ENCODE measurements around the gene CHERP.

The CHERP gene

DNA sequence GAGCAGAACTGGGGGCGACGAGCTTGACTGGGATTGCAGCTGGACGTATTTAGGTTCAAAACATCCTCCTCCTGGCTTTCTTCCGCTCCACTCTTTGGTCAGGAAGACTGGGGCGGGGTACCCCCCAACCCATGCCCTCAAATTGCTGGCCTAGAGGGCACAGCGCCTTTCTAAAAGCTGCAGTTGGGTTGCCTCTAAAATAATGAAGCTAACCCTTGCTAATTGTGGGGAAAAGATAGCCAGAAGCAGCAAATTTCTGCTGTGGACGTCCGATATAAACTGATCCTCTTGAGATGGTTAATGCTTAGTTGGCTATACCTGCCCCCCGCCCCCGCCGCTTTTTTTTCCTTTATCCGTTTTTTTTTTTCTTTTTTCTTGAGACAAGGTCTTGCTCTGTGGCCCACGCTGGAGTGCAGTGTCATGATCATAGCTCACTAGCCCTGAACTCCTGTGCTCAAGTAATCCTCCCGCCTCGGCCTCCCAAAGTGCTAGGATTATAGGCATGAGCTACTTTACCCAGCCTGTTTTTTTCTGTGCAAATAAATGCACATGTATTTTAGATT is 754 bp upstream of the CHERP start:
- Histone ChIP-seq H3K4me3 (peak overlapping the region; percentile 78 to 100 (median 91)), H3K27ac (peak overlapping the region; percentile 72 to 95 (median 93)), H3K4me2 (peak overlapping the region; percentile 72 to 97 (median 89)), H4K20me1 (peaks cover 29 to 51% (median 41%) of the 10 kb centered on the region in 11 experiments; a peak in 21 of 22 replicates), H3K4me1 (peaks cover 46 to 76% (median 59%) of the 10 kb centered on the region in 10 experiments), H3K36me3 (peaks cover 24 to 36% (median 32%) of the 10 kb centered on the region in 11 experiments), H3K9me3 (replicated peaks in 1 of 11) (no peaks in the 10 kb centered on the region), H3K27me3 (no peaks in the 10 kb centered on the region), H3K9ac (peak overlapping the region; percentile 87 to 97 (median 94))
- no peak for TF ChIP-seq Cebpa-rat (IDR thresholded peaks at IDR 0.05)

DNA sequence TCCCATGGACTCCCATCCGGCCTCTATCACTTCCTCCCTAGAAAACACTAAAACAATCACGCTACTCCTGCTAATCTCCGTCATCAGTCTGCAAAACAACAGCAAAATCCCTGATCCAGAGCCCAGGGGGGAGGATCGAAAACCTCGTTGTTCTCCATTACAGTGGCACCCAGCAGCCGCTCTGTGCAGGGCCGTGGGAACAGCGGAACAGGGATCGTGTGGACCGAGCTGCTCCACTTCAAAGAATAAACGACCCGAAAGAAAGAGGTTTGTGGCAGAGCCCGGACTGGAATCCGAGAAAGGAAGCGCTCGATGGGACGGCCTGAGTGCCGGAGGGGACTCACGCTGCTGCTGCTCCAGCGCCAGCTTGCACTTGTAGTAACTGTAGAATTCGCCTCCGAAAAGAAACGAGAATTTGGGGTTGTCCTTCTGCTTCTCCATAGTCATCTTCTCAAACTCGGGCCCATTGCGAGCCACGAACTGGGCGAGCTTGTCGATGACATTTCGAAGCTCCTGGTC is 652 bp downstream of the CHERP start:
- Histone ChIP-seq H3K4me1 (peaks cover 45 to 68% (median 51%) of the 10 kb centered on the region in 10 experiments), H3K27me3 (no peaks in the 10 kb centered on the region), H3K4me3 (peak overlapping the region; percentile 78 to 100 (median 91)), H3K27ac (peak overlapping the region; percentile 72 to 95 (median 93)), H4K20me1 (peaks cover 43 to 61% (median 55%) of the 10 kb centered on the region in 11 experiments), H3K9me3 (replicated peaks in 1 of 11) (no peaks in the 10 kb centered on the region), H3K36me3 (peaks cover 39 to 50% (median 46%) of the 10 kb centered on the region in 11 experiments), H3K4me2 (peak overlapping the region; percentile 86 to 99 (median 94)), H3K9ac (peak overlapping the region; percentile 87 to 97 (median 94))
- TF ChIP-seq Cebpa-rat (IDR thresholded peaks at IDR 0.05) = no peak

DNA sequence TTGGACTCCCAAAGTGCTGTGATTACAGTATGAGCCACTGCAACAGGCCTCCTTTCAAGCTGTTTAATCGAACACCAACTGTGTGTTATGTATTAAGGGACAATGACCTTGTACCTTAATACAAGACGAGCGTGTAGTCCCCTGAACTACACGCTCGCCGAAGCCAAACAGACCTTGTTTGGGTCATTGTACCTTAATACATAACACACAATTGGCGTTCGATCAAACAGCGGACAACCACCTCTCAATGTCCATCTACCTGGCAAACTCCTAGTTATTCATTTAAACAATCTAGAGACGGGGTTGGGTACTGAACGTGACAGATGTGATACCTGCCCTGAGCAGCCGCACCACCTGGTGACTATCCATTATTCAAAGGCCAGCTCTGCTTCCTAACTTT is 1.3 kb downstream of the CHERP start:
- Histone ChIP-seq H3K9me3 (replicated peaks in 1 of 11) (no peaks in the 10 kb centered on the region), H4K20me1 (peaks cover 50 to 67% (median 61%) of the 10 kb centered on the region in 11 experiments), H3K4me1 (peaks cover 45 to 68% (median 51%) of the 10 kb centered on the region in 10 experiments), H3K4me2 (peak overlapping the region; percentile 86 to 99 (median 94)), H3K36me3 (peaks cover 45 to 57% (median 52%) of the 10 kb centered on the region in 11 experiments), H3K27me3 (no peaks in the 10 kb centered on the region), H3K4me3 (peak overlapping the region; percentile 78 to 100 (median 91)), H3K9ac (peak overlapping the region; percentile 87 to 97 (median 94)), H3K27ac (peak overlapping the region; percentile 72 to 95 (median 93); a peak in 19 of 22 replicates)
- TF ChIP-seq Cebpa-rat (IDR thresholded peaks at IDR 0.05) = no peak

DNA sequence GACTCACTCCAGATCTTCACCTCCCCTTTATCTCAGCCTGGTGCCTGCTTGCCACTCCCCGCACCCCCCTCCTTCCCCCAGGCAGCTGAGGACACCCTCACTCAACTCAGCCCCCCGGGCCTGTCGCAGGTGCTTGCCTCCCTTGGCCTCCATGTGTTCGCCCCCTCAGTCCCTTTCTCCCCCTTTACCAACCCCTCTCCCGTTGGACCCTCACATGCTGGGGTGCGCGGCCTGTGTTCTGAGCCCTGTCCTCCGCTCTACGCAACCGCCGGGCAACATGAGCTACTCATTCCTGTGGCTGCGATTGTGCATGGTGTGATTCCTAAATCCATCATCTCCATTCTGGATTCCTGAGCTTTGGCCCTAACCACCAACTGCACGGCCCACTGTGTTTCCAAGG is 5.1 kb downstream of the CHERP start:
- peaks cover 21 to 39% (median 23%) of the 10 kb centered on the region in 10 experiments for H3K4me1 ChIP-seq
- no peak for TF ChIP-seq Cebpa-rat (IDR thresholded peaks at IDR 0.05)
- no peaks in the 10 kb centered on the region for H3K27me3 ChIP-seq
- no peak overlapping the region for H3K4me3 ChIP-seq
- H3K27ac ChIP-seq = no peak overlapping the region
- peaks cover 83 to 93% (median 90%) of the 10 kb centered on the region in 11 experiments for H3K36me3 ChIP-seq
- peaks cover 71 to 100% (median 99%) of the 10 kb centered on the region in 11 experiments for H4K20me1 ChIP-seq
- H3K9ac ChIP-seq = no peak overlapping the region
- no peak overlapping the region for H3K4me2 ChIP-seq
- H3K9me3 ChIP-seq (replicated peaks in 1 of 11) = no peaks in the 10 kb centered on the region

DNA sequence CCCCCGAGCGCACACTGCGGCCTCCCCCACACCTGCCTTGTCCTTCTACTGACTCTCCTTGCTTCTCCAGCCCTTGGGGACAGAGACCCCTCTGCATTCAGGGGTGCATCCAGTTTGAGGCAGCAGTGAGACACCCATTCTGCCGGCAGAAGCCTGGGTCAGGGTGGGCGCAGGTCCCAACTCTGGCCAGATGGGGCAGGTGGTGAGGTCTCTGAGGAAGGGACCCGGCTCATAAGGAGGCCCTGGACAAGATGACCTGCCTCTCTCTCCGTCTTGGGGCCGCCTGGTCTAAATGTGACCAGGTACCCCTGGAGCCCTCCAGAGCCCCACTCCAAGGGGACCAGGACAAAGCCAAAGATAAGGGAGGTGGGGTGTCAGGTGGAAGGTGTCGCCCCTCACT is 6.1 kb downstream of the CHERP start:
- H3K9me3 ChIP-seq (replicated peaks in 1 of 11) = no peaks in the 10 kb centered on the region
- TF ChIP-seq Cebpa-rat (IDR thresholded peaks at IDR 0.05) = no peak
- H3K4me2 ChIP-seq = no peak overlapping the region
- H4K20me1 ChIP-seq = peaks cover 72 to 100% (median 100%) of the 10 kb centered on the region in 11 experiments
- H3K9ac ChIP-seq = 0 out of 22 replicates have a peak overlapping the region, but pooled peaks of 1 of the 11 experiments have one; percentile 3
- no peak overlapping the region for H3K27ac ChIP-seq
- peaks cover 93 to 100% (median 98%) of the 10 kb centered on the region in 11 experiments for H3K36me3 ChIP-seq
- H3K4me3 ChIP-seq = no peak overlapping the region
- H3K4me1 ChIP-seq = peaks cover 19 to 36% (median 20%) of the 10 kb centered on the region in 10 experiments
- no peaks in the 10 kb centered on the region for H3K27me3 ChIP-seq

DNA sequence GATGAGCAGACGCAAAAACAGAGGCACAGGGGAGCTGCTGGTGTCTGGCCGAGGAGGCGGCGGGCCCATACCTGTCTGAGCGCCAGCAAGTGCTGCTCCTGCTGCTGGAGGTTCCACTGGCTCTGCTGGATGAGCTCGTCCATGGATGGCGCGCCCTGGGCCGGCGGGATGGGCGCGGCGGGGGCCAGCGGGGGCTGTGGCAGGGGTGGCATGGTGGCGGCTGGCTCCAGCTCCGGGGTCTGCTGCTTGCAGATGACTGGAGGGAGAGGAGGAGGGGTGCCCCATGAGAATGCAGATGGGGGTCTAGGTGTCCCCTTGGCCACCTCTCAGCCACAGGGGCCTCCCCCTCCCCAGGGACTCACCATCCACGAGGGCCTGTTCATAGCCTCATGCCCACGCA is 6.9 kb downstream of the CHERP start:
- Histone ChIP-seq H3K27ac (no peak overlapping the region), H4K20me1 (peaks cover 65 to 100% (median 100%) of the 10 kb centered on the region in 11 experiments), H3K4me1 (peaks cover 11 to 28% (median 13%) of the 10 kb centered on the region in 10 experiments), H3K36me3 (peaks cover 95 to 100% (median 98%) of the 10 kb centered on the region in 11 experiments), H3K4me3 (no peak overlapping the region), H3K27me3 (no peaks in the 10 kb centered on the region), H3K4me2 (no peak overlapping the region), H3K9ac (peak overlapping the region in 1 of 11 experiments; percentile 34; a peak in 1 of 22 replicates), H3K9me3 (replicated peaks in 1 of 11) (no peaks in the 10 kb centered on the region)
- no peak for TF ChIP-seq Cebpa-rat (IDR thresholded peaks at IDR 0.05)

DNA sequence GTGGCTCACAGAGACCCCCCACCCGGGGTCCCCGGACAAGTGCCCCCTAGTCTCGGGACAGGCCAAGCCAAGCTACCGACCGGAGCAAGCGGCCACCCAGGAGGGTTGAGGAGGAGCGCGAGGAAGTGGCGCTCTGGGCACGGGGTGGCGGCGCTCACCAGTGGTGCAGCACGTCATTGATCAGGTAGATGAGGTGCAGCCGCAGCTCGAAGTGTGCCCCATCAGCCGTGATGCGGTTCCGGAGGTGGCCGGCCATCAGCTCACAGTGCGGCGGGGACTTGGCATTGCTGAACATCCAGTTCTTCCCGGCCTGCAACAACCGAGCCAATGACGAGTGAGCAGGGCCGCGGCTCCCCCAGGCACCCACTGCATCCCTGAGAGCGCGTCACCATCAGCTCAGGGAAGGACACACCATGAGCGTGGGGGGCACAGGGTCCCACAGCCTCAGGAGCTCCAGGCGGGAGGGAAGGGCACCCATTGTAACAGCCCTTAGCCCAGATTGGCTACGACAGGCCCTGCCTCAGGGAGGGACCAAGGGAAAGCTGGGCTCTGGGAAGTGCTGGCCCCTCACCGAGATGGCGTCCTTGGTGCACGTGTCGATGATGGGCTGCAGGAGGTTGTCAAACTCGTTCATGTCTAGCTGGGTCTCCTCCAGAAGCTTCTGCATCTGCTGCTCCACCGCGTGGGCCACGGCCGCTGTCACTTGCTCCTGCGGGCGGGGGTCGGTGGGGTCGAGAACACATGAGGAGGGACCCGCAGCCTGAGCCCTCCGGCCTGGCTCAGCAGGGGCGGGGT is 9.6 kb downstream of the CHERP start:
- Histone ChIP-seq H3K36me3 (peaks cover 100% of the 10 kb centered on the region in 11 experiments), H4K20me1 (peaks cover 46 to 100% (median 100%) of the 10 kb centered on the region in 11 experiments)

DNA sequence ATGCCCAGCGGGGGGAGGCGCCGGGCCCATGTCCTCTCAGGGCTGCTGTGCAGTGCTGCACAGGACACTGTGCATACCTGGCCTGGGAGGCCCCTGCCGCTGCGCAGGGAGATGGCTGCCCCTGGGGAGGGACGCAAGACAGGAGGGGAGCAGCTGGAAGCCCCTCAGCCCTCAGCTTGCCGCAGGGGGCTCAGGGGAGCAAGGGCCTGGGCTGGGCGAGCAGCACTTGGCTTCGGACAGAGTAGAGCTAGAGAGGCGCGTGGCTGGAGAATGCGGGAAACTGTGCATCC is 10.9 kb downstream of the CHERP start:
- Histone ChIP-seq H3K4me3 (no peak overlapping the region), H4K20me1 (peaks cover 33 to 100% (median 100%) of the 10 kb centered on the region in 11 experiments), H3K27me3 (no peaks in the 10 kb centered on the region), H3K9me3 (replicated peaks in 1 of 11) (no peaks in the 10 kb centered on the region), H3K9ac (no peak overlapping the region), H3K36me3 (peaks cover 100% of the 10 kb centered on the region in 11 experiments), H3K27ac (no peak overlapping the region), H3K4me1 (no peaks in the 10 kb centered on the region), H3K4me2 (no peak overlapping the region)
- TF ChIP-seq Cebpa-rat (IDR thresholded peaks at IDR 0.05) = no peak

More for the DNA sequence above, 9.6 kb downstream of the CHERP start:
- Histone ChIP-seq H3K4me1 (0 out of 20 replicates have a peak, but pooled peaks cover 0 to 1% (median 0%) of the 10 kb centered on the region in 10 experiments), H3K9ac (no peak overlapping the region), H3K4me3 (no peak overlapping the region), H3K4me2 (no peak overlapping the region), H3K27me3 (no peaks in the 10 kb centered on the region), H3K27ac (no peak overlapping the region), H3K9me3 (replicated peaks in 1 of 11) (no peaks in the 10 kb centered on the region)
- TF ChIP-seq Cebpa-rat (IDR thresholded peaks at IDR 0.05) = no peak
